ENCODE results near the gene RAMP3. TPM values are rescaled to one million over a fixed set of nuclear protein-coding genes. Genes with fewer than 3 reads are reported as not detected.
A peak's percentile ranks its signal among the peaks of the same experiment; 100 is the strongest.
"Not testable (repeated sequence)": the region's sequence is repeated elsewhere in the genome, so short reads cannot be mapped to it uniquely, and the experiment has no call there.

Gene RAMP3, protein sequence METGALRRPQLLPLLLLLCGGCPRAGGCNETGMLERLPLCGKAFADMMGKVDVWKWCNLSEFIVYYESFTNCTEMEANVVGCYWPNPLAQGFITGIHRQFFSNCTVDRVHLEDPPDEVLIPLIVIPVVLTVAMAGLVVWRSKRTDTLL
- not detected in 2 replicates for total RNA-seq (2014; rRNA removed; shearing (Covaris generic))
- not detected in 2 replicates for polyA plus RNA-seq (2014; cell fraction: nucleus; rRNA removed)

- no peak for DNase-seq (ENCODE audit: extremely low read depth, low read depth)
Measured at GRCh38 chr7:45157653-45158401, at the start of gene RAMP3. RAMP3 (plus strand) TSS chr7:45157791; CDS start chr7:45157829, 38 bp downstream.

- no peak for DNase-seq (ENCODE audit: extremely low read depth, low read depth)
Measured at GRCh38 chr7:45108863-45109262, 48.7 kb upstream of the RAMP3 start.

DNA sequence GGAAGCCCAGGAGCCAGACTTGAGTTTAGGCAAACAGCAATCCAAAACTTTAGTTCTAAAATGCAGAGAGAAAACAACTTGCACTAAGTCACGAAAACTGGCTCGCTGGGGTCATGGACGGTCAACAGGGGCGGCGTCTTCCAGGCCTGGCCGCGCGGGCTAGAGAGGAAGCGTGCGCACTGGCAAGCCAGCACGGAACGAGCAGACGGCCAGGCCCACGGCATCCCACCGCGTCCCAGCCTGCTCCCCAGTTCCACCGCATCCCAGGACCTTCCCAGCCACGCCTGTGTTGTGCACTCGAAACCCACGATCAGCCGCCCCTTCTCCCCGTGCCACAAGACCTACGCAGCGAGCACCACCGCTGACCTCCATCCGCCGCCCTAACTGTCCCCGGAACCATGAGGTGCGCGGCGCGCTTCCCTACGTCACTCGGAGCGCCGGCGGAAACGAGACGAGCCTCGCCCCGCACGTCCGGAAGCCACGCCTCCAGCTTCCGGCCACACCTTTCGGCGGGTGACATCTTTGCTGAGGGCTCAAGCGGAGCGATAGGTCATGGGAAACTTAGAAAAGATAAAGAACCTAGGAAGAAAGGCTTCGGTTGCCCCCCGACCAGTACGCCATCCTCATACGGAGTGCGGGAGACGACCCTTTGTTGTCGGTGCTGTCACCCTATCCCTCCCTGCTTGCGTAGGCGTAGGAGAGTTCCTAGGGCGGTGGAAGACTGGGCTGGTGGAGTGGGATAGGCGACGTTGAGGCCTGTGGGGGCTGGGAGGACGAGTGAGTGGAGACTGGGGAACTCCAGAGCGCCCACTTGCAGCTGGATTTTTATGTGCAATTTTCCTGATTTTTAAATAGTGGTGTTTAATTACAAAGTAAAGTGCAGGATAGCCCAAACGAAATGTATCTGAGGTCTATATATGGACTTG lies 46.0 kb upstream of the RAMP3 start, which contains the start of gene TBRG4:
Gene TBRG4, minus strand, starts transcription at position 400 of the 926 bp plus-strand sequence. CDS start 2,460 bp downstream, outside the sequence.
- peak; percentile 94 for DNase-seq (ENCODE audit: extremely low read depth, low read depth)

DNA sequence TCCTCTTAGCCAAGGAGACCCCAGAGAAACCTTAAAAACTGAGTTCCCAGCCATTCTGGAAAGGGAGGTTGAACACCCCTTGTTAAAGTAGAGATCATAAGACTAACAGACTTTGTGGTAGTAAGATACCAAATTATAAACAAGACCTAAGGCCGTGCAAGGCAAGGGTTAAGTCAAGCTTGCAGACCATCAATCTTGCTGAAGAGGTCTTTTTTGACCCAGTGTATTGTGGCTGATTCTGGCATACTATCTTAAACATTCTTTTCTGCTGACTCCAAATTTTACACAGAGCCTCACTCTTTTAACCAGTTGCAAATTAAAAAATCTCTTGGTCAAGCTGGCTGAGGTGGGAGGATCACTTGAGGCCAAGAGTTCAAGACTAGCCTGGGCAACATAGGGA lies 44.9 kb upstream of the RAMP3 start:
- DNase-seq (ENCODE audit: extremely low read depth, low read depth) = no peak

- DNase-seq (ENCODE audit: extremely low read depth, low read depth) = not testable (repeated sequence)
Measured at GRCh38 chr7:45114257-45114656, 43.3 kb upstream of the RAMP3 start.

GRCh38 chr7:45114926-45115325 lies 42.7 kb upstream of the RAMP3 start:
- no peak for DNase-seq (ENCODE audit: extremely low read depth, low read depth)

GRCh38 chr7:45116048-45116447 lies 41.5 kb upstream of the RAMP3 start:
- no peak for DNase-seq (ENCODE audit: extremely low read depth, low read depth)

GRCh38 chr7:45117582-45117981 lies 40.0 kb upstream of the RAMP3 start:
- DNase-seq (ENCODE audit: extremely low read depth, low read depth) = no peak

- no peak for DNase-seq (ENCODE audit: extremely low read depth, low read depth)
Measured at GRCh38 chr7:45118292-45118691, 39.3 kb upstream of the RAMP3 start.

GRCh38 chr7:45118889-45119331 lies 38.7 kb upstream of the RAMP3 start:
- DNase-seq (ENCODE audit: extremely low read depth, low read depth) = no peak

GRCh38 chr7:45119550-45119949 lies 38.0 kb upstream of the RAMP3 start:
- DNase-seq (ENCODE audit: extremely low read depth, low read depth) = no peak

DNA sequence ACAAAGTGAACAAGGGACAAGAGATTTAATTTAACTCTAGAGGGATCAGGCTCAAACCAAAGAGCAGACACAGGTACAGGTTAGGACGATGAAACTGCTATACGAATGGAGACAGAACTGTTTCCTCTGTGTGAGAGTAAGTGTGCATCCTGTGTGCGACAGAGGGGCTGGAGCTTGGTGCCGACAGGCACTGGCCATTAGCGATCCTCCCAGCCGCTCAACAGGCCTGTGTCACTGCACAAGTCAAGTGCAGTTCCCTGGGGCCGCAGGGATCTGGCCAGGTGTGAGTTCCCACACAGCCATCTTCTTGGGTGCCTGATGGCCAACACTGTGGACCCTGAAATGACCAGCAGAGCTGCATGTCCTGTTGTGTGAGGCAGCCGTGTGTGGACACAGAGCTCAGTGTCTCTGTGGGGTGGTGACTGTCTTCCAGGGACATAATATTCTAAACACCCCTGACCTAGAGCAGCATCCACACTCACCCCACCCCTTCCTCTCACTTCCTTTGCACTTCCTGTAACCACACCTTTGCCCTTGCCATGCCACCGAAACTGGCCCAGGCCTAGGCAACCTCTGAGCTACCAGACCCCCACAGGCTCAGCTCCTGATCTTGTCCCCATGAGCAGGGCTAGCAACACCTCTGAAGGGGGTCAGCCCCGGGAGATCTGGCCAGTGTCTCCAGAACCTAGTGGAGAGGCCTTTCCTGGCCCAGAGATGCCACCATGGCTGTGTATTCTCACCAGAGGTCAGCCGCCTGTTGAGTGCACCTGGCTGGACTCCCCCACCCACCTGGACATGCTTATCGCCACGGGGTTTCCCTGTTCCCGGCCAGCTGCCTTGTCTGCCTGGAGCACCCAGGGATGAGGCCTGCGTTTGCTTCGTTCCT lies 34.4 kb upstream of the RAMP3 start:
- DNase-seq (ENCODE audit: extremely low read depth, low read depth) = no peak

- DNase-seq (ENCODE audit: extremely low read depth, low read depth) = no peak
Measured at GRCh38 chr7:45123913-45124710, 33.5 kb upstream of the RAMP3 start.

DNA sequence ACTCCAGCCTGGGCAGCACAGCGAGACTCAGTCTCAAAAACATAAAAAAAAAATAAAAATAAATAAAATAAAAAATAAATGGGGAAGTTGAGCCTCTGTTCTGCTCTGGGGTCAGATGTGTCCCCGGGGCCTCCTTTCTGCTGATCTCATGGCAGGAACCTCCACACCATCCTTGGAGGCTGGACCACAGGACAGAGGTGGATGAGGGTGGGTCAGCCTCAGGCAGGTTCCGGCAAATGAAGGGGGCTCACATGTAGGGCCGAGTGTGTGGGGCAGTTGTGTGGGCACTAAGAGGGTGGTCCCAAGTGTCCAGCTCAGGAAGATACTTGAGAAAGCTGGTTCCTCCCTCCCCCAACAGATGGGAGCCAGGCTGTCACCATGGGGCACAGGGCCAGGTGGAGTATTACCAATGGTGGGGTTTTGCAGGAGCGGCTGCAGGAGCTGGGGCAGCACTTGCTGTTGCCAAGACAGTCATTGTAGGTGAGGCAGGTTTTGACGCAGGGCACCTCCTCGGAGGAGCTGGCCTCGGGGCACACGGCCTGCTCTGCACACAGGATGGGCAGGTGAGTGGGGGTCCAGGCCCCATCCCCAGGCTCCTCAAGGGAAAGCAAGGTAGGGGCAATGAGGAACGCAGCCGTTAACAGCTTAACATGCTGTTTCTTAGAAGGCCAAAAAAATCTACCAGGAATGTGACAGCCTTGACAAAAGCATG lies 32.2 kb upstream of the RAMP3 start:
- no peak for DNase-seq (ENCODE audit: extremely low read depth, low read depth)

DNA sequence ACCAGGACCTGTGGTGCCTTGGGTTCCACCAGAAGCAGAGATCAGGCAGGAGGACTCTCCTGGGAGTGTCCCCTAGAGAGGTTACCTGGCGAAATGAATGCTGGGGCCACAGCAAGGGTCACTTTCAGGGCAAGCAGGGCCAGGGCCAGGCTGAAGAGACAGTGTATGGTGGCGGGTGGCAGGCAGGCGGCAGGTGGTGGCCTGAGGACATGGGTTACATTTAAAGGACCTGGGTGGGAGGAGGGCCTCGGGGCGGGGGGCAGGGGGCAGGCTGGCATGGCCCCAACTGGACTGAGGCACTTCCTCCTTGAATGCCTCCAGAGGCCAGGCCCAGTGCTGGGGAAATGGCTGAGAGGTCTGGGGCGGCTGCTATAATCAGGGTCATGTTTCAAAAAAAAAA lies 31.4 kb upstream of the RAMP3 start:
- no peak for DNase-seq (ENCODE audit: extremely low read depth, low read depth)

- DNase-seq (ENCODE audit: extremely low read depth, low read depth) = no peak
Measured at GRCh38 chr7:45126920-45127319, 30.7 kb upstream of the RAMP3 start.

DNA sequence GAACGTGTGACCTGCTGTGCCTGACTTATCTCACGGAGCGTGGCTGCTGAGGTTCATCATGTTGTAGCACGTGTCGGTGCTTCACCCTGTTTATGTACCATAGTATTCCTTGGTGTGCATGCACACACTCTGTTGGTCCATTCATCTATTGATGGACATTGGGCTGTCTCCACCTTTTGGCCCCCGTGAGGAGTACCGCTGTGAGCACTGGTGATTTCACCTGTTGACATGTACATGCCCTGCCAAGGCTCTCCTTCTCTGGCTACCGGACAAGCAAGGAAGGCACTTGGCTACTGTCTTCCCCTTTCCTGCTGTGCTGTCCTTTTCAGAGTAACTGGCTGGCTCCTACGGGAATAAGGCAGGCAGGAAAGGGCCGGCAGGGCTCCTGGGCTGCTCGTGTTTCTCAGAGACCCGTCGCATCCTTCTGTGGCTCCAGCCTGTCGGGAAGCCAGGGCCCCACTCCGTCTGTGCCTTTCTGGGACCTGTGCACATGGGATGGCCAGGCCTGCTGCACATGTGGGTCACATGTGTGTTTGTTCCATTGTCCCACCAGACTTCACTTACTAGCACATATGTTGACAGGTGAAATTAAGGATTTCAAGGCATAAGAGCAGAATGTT lies 28.3 kb upstream of the RAMP3 start:
- no peak for DNase-seq (ENCODE audit: extremely low read depth, low read depth)

GRCh38 chr7:45129906-45130305 lies 27.7 kb upstream of the RAMP3 start:
- no peak for DNase-seq (ENCODE audit: extremely low read depth, low read depth)
